Adrenal gland (tissue), 12 donors: ENCODE measurements around the gene EFCAB8. TPM values are rescaled to one million over a fixed set of nuclear protein-coding genes. Genes with fewer than 3 reads are reported as not detected.

Source experiments
- DNase-seq, 7 donors: peaks; one replicate each; pipeline ENCODE4 v3.0.0-alpha.2; 2019 to 2020
- H3K27ac ChIP-seq, 5 donors: fragments of 200-600 bp; sonication (generic) in 4 of 5; 1 replicate in 3 of 5; 2 replicates in 2 of 5; pipeline versions ENCODE4 v1.5.1 to v1.8.0; 2016 to 2020; ENCODE audit warnings: mild to moderate bottlenecking in 1 of 5
- H3K27me3 ChIP-seq: fragments of 200-600 bp; 2 replicates; pipeline ENCODE4 v1.8.0; 2021
- H3K36me3 ChIP-seq, 2 donors: fragments of 200-600 bp; replicated peaks in 1 of 2; 1 replicate in 1 of 2; 2 replicates in 1 of 2; pipeline versions ENCODE4 v1.5.1 to v1.8.0; 2018 to 2022
- H3K4me1 ChIP-seq, 2 donors: fragments of 200-600 bp; replicated peaks in 1 of 2; 1 replicate in 1 of 2; 2 replicates in 1 of 2; pipeline versions ENCODE4 v1.5.1 to v1.8.0; 2018 to 2021
- H3K4me3 ChIP-seq, 4 donors: fragments of 200-600 bp; sonication (generic) in 3 of 4; one replicate each; pipeline ENCODE4 v1.5.1; 2016 to 2018
- H3K9me3 ChIP-seq, 3 donors: fragments of 200-600 bp; sonication (generic) in 1 of 3; replicated peaks in 1 of 3; 1 replicate in 2 of 3; 2 replicates in 1 of 3; pipeline versions ENCODE4 v1.5.1 to v1.8.0; 2016 to 2021
- CTCF ChIP-seq, 6 experiments: fragments of 450-650 bp in 4 of 6; fragments of 200-600 bp in 2 of 6; sonication (generic) in 1 of 6; IDR thresholded peaks; 1 replicate in 5 of 6; 2 replicates in 1 of 6; pipeline versions ENCODE4 v1.5.1 to v1.8.0; 2016 to 2021; ENCODE audit warnings: antibody characterized with exemption in 6 of 6, mild to moderate bottlenecking in 2 of 6, moderate library complexity in 1 of 6
- POLR2A ChIP-seq, 2 donors: fragments of 450-650 bp; IDR thresholded peaks; one replicate each; pipeline ENCODE4 v1.6.1; 2017; ENCODE audit warnings: antibody characterized with exemption in 2 of 2, mild to moderate bottlenecking in 2 of 2, moderate library complexity in 1 of 2
- WGBS, 4 donors: extraction: QIAGEN DNeasy Blood & Tissue Kit in 2 of 4; methylation state at CpG; one replicate each; pipeline versions ENCODE4 v1.1.5 to v1.1.7; 2013 to 2017; 5-methylcytosine and 5-hydroxymethylcytosine counted together
- intact Hi-C, 2 donors: fragments of 100-400 bp; cut with DNase I; formaldehyde crosslinking; loops; one replicate each; pipeline versions ENCODE4 v1.14.1 to v1.15.0; 2022 to 2023
- polyA plus RNA-seq, 3 donors: library from polyadenylated mRNA; stranded (reverse); fragments of 200-250 nt in 2 of 3; fragments of 350-450 nt in 1 of 3; fragmentation: Illumina TruSeq in 1 of 3; extraction: RNeasy Lipid Tissue Mini Kit (QIAGEN cat#74804) in 1 of 3; gene quantifications; one replicate each; pipeline ENCODE4 v1.2.3, GENCODE V29; 2013 to 2014
- total RNA-seq, 9 donors: library from RNA; depleted of rRNA in 4 of 9; stranded (reverse); fragments of >200 nt in 4 of 9; fragments of 120-200 nt in 1 of 9; fragmentation: NEBNext Ultra II Directional in 1 of 9; extraction: Animal tissue kit (Norgen Biotek cat#: 25700) in 1 of 9; gene quantifications; one replicate each; pipeline versions ENCODE4 v1.1.0 to v1.2.4, GENCODE V29; 2013 to 2023
- donor health status: healthy with polysubstance abuse.
- donor health status: Bipolar disorder and iron deficiency.
- donor health status: DM: yes; HTN: yes; CAD: no.
- donor health status: DM: no; HTN: no; CAD: no.
- donor health status: DM: no; HTN: no; CAD: no.
- donor health status: DM: yes; HTN: yes; CAD: no.

EFCAB8 gene
- total and polyA plus RNA-seq, 12 donors, result 0.03 to 0.40 (median 0.06) TPM; not detected in 8

- Histone ChIP-seq H3K36me3 (no peaks in the 10 kb centered on the region), H3K4me3 (no peak within 1 kb of the TSS), H3K4me1 (no peaks in the 10 kb centered on the region), H3K27ac (no peak within 1 kb of the TSS), H3K27me3 (no peaks in the 10 kb centered on the region), H3K9me3 (no peaks in the 10 kb centered on the region)
- no peak for DNase-seq
- TF ChIP-seq CTCF (IDR thresholded peaks at IDR 0.05) (no peak), POLR2A (IDR thresholded peaks at IDR 0.05) (no peak)
- WGBS, 4 donors, result 72 to 78% (median 72%) methylated on average over 6 of the region's 6 CpGs
- intact Hi-C loops, result no loop called here
Measured at GRCh38 chr20:33004141-33004751, 145.5 kb downstream of the EFCAB8 start, which contains the start of gene SUN5. SUN5 (minus strand) TSS chr20:33004433; CDS start chr20:33004340, 93 bp downstream.

GRCh38 chr20:33005132-33005566 is 146.4 kb downstream of the EFCAB8 start:
- Histone ChIP-seq H3K4me1 (no peaks in the 10 kb centered on the region), H3K27ac (no peak overlapping the region), H3K9me3 (no peaks in the 10 kb centered on the region), H3K36me3 (no peaks in the 10 kb centered on the region), H3K4me3 (no peak overlapping the region), H3K27me3 (no peaks in the 10 kb centered on the region)
- no peak for TF ChIP-seq POLR2A (IDR thresholded peaks at IDR 0.05)
- peak in 2 of 6 experiments; percentile 16 to 23 for TF ChIP-seq CTCF (IDR thresholded peaks at IDR 0.05)
- intact Hi-C loops, result no loop called here
- WGBS, 4 donors, result 40 to 56% (median 51%) methylated on average over 4 of the region's 4 CpGs
- no peak for DNase-seq

GRCh38 chr20:33005908-33006775 is 147.4 kb downstream of the EFCAB8 start:
- no peaks in the 10 kb centered on the region for H3K36me3 ChIP-seq
- H3K27me3 ChIP-seq, result no peaks in the 10 kb centered on the region
- TF ChIP-seq POLR2A (IDR thresholded peaks at IDR 0.05), result no peak
- TF ChIP-seq CTCF (IDR thresholded peaks at IDR 0.05), result no peak
- H3K4me1 ChIP-seq, result no peaks in the 10 kb centered on the region
- DNase-seq, result no peak
- H3K9me3 ChIP-seq, result no peaks in the 10 kb centered on the region
- intact Hi-C loops, result no loop called here
- WGBS, 4 donors, result 75 to 90% (median 77%) methylated on average over 7 to 8 of the region's 8 CpGs
- H3K4me3 ChIP-seq, result no peak overlapping the region
- no peak overlapping the region for H3K27ac ChIP-seq

GRCh38 chr20:33006776-33007375 is 148.2 kb downstream of the EFCAB8 start:
- intact Hi-C loops, result no loop called here
- H3K27me3 ChIP-seq, result no peaks in the 10 kb centered on the region
- no peak overlapping the region for H3K4me3 ChIP-seq
- H3K4me1 ChIP-seq, result no peaks in the 10 kb centered on the region
- DNase-seq, result no peak
- H3K36me3 ChIP-seq, result no peaks in the 10 kb centered on the region
- WGBS, 4 donors, result 83 to 91% (median 88%) methylated on average over 7 to 8 of the region's 8 CpGs
- TF ChIP-seq POLR2A (IDR thresholded peaks at IDR 0.05) (no peak), CTCF (IDR thresholded peaks at IDR 0.05) (no peak)
- H3K27ac ChIP-seq, result no peak overlapping the region
- H3K9me3 ChIP-seq, result no peaks in the 10 kb centered on the region
